Retinal pigment epithelial cell (primary cell): ENCODE results near the gene PPP1R15A.
"Not testable (repeated sequence)": the region's sequence is repeated elsewhere in the genome, so short reads cannot be mapped to it uniquely, and the experiment has no call there.

ENCODE experiments used
- DNase-seq: peaks from one replicate; pipeline ENCODE4 v3.0.0-alpha.2; 2010; ENCODE audit warnings: low read depth
- H3K4me3 ChIP-seq: 2 replicates; pipeline ENCODE4 v1.5.1; 2011; ENCODE audit warnings: mild to moderate bottlenecking, low read length, control low read depth, moderate library complexity
- TF ChIP-seq, protein P1 (sequence below): conservative IDR thresholded peaks from 2 replicates; pipeline ENCODE4 v1.5.1; 2011; ENCODE audit warnings: low read depth, low read length, control low read depth, inconsistent platforms

The PPP1R15A gene

GRCh38 chr19:48910803-48911202 is 38.6 kb downstream of the PPP1R15A start:
- no peak for DNase-seq
- no peak overlapping the region for H3K4me3 ChIP-seq
- TF ChIP-seq, protein P1, sequence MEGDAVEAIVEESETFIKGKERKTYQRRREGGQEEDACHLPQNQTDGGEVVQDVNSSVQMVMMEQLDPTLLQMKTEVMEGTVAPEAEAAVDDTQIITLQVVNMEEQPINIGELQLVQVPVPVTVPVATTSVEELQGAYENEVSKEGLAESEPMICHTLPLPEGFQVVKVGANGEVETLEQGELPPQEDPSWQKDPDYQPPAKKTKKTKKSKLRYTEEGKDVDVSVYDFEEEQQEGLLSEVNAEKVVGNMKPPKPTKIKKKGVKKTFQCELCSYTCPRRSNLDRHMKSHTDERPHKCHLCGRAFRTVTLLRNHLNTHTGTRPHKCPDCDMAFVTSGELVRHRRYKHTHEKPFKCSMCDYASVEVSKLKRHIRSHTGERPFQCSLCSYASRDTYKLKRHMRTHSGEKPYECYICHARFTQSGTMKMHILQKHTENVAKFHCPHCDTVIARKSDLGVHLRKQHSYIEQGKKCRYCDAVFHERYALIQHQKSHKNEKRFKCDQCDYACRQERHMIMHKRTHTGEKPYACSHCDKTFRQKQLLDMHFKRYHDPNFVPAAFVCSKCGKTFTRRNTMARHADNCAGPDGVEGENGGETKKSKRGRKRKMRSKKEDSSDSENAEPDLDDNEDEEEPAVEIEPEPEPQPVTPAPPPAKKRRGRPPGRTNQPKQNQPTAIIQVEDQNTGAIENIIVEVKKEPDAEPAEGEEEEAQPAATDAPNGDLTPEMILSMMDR, result no peak

GRCh38 chr19:48913114-48913889 is 41.1 kb downstream of the PPP1R15A start:
- DNase-seq, result no peak
- H3K4me3 ChIP-seq, result no peak overlapping the region
- TF ChIP-seq, protein P1, result no peak

GRCh38 chr19:48914181-48914580 is 42.0 kb downstream of the PPP1R15A start:
- TF ChIP-seq, protein P1, result no peak
- no peak overlapping the region for H3K4me3 ChIP-seq

DNA sequence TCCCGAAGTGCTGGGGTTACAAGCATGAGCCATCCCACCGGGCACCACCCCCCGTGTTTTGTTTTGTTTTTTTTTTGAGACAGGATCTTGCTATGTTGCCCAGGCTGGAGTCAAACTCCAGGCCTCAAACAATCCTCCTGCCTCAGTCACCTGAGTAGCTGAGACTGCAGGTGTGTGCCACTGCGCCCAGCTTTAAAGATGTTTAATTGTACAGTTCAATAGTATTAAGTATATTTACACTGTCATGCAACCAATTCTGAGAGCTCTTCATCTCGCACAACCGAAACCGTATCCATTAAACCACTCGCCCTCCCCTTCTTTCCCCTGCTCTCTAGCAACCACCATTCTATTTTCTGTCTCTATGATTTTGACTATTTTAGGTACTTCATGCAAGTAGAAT is 43.5 kb downstream of the PPP1R15A start:
- no peak for DNase-seq
- TF ChIP-seq, protein P1, result no peak
- no peak overlapping the region for H3K4me3 ChIP-seq

More at GRCh38 chr19:48914181-48914580, 42.0 kb downstream of the PPP1R15A start:
- DNase-seq, result no peak

DNA sequence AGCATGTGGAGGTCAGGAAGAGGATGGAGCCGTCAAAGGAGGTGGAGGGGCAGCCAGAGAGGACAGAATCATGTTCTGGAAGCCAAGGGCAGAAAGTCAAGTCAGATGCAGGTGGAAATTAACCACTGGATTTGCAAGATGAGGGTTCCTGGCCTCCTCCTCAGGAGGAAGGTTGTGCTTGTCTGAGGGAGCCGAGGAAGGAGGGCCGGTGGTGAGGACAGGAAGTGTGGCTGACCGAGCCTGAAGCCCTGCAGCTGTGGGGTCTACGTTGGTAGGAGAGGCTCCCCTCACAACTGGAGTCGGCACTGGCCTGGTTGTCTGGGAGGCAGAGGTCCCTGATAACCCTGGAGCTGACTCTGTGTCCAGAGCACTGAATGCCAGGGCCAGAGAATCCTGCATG is 45.9 kb downstream of the PPP1R15A start:
- no peak for DNase-seq
- TF ChIP-seq, protein P1, result no peak
- no peak overlapping the region for H3K4me3 ChIP-seq

GRCh38 chr19:48918801-48919247 is 46.6 kb downstream of the PPP1R15A start:
- no peak overlapping the region for H3K4me3 ChIP-seq
- no peak for DNase-seq
- TF ChIP-seq, protein P1, result no peak

DNA sequence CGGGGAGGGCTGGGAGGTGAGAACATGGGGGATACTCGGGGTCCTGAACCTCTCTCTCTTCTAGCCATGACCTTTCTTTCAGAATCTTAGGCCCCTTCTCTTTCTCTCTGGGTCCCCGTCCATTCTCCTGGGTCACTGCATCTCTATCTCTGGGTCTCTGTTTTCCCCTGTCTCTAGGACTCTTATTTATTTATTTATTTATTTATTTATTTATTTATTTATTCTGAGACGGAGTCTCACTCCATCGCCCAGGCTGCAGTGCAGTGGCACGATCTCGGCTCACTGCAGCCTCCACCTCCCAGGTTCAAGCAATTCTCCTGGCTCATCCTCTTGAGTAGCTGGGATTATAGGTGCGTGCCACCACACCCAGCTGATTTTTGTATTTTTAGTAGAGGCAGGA is 47.0 kb downstream of the PPP1R15A start:
- DNase-seq, H3K4me3 ChIP-seq: not testable (repeated sequence)

GRCh38 chr19:48920949-48921348 is 48.7 kb downstream of the PPP1R15A start:
- TF ChIP-seq, protein P1, result no peak
- H3K4me3 ChIP-seq, result no peak overlapping the region
- no peak for DNase-seq
